ENCODE results near the gene TRIM37.
"Not testable (repeated sequence)": the region's sequence is repeated elsewhere in the genome, so short reads cannot be mapped to it uniquely, and the experiment has no call there.

The TRIM37 gene, protein sequence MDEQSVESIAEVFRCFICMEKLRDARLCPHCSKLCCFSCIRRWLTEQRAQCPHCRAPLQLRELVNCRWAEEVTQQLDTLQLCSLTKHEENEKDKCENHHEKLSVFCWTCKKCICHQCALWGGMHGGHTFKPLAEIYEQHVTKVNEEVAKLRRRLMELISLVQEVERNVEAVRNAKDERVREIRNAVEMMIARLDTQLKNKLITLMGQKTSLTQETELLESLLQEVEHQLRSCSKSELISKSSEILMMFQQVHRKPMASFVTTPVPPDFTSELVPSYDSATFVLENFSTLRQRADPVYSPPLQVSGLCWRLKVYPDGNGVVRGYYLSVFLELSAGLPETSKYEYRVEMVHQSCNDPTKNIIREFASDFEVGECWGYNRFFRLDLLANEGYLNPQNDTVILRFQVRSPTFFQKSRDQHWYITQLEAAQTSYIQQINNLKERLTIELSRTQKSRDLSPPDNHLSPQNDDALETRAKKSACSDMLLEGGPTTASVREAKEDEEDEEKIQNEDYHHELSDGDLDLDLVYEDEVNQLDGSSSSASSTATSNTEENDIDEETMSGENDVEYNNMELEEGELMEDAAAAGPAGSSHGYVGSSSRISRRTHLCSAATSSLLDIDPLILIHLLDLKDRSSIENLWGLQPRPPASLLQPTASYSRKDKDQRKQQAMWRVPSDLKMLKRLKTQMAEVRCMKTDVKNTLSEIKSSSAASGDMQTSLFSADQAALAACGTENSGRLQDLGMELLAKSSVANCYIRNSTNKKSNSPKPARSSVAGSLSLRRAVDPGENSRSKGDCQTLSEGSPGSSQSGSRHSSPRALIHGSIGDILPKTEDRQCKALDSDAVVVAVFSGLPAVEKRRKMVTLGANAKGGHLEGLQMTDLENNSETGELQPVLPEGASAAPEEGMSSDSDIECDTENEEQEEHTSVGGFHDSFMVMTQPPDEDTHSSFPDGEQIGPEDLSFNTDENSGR

DNA sequence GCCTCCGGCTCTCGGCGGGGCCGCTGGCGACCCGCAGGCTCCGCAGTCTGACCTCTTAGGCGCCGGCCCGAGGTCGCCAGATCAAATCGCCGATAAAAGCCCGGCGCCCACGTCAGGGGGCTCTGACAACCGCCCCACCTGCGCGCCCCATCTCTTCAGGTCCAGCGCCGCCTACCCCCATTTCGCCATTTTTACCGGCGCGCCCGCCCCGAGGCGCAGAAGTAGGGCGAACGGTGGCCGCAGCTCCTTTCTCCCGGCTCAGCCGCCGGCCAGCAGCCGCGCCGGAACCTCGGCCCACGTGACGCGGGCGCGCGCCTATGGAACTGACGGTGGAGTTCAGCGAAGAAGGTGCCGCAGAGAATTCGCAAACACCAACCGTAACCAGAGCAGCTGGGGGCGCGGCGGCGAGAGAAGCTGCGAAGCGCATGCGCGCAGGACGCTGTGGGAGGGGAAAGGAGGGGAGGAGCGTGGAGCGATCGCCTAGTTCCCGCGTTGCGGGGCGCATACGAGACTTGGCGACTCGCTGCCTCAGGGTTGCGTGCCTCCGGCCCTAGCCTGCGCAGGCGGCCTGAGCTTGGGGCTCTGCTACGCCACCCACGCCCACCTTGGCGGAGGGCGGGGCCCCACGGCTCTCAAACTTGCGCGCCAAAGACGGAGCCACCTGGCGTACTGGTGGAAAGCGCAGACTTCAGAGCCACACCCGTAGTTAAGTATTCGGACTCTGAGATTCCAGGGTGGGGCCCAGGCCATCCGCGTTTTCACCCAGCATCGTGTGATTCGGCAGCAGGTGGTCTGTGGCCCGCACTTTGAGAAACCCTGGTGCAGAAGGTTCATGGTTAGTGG is at the start of gene TRIM37:
TSS of gene TRIM37 (minus strand) at position 418 of the 843 bp plus-strand sequence. CDS start 419 bp downstream, outside the sequence.
- peak; percentile 96 to 99 (median 96) for DNase-seq (ENCODE audit: low read depth in 3 of 3)

DNA sequence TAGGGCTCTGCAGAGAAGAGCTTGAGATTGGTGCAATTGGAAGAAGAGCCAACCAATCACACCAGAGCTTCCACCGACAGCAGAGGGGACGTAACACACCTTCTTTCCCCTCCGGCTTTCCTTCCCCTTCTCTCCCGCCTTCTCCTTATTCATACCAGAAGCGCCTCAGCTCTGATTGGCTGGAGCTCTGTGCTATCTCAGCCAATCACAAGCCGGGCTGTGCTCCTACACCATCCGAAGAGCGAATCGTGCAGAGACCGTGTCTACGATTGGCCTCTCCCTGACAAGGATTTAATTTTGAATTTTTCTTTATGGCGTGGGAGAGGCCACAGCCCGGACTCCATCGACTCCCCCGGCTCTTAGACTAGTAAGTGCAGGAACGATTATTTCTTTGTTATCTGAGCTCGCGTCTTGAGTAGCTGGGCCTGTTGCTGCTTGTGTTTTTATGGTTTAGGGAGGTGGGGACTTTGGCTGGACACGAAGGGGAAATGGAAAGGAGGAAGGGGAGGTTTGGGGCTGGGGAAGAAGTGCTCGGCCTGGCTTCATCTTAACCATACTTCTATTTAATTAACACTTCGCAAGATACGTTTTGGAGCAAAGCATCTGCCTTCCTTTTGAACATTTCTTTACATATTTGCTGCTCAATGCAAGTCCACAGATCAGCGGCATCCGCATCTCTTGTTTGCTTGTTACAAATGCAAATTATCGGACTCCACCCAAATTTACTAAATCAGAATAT is 48.9 kb upstream of the TRIM37 start, which contains the start of gene PRR11:
TSS of gene PRR11 (plus strand) at position 308 of the 739 bp plus-strand sequence. CDS start 14,007 bp downstream, outside the sequence.
- peak; percentile 57 to 87 (median 80) for DNase-seq (ENCODE audit: low read depth in 3 of 3)

DNA sequence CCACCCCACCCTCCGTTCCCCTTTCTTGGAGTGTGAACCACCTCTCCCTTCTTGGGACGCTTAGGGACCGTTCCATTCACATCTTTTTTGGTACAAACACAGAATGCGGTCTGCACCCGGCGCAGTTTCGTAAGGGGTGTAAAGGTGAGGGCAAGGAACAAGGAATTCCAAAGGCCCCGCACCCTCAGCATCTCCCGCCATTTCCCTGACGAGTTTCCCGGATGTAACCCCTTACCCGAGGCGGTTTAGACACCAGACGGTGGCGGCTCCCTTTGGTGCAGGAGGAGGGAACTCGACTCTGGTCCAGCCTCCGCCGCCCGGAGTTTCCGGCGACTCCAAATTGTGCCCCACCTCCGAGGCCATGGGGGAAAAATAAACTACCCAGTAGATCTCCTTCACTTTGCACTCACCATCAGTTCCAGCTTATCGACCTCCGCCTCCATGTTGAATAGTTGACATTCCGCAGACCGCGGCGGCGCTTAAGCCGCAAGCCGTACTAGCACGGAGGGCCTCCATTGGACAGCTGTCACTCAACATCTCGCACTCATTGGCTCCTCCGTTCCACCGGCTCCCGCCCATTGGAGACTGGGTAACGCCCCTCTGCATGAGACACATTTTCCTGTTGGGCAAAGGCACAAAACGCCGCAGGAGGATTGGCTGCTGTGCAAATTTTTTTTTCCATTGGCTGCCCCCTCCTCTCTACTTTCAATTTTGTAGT is 48.2 kb upstream of the TRIM37 start, which contains the start of gene SKA2:
TSS of gene SKA2 (minus strand) at position 466 of the 718 bp plus-strand sequence. CDS start at position 443, 23 bp downstream.
- DNase-seq (ENCODE audit: low read depth in 3 of 3) = peak; percentile 75 to 96 (median 94)

DNA sequence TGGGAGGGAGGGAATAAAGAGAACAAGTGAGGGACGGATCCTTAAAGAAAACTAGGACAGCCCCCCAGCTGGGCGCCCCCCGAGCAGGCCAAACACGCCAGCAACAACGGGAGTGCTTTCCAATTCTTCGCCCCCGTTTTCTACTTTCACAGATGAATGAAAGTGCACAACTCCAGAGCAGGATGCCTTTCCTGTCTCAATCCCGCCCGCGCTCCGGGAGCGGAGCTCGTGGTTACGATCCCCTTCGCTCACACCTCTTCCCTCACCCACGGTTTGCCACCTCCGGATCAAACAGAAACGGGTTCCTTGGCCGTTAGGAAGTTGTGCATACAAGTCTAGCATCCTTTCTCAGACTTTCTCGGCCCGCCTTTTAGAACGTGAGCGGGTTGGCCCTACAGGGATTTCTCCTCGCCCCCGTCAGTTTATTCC is 47.6 kb upstream of the TRIM37 start:
- peak in 2 of 3 experiments; percentile 3 to 18 for DNase-seq (ENCODE audit: low read depth in 3 of 3)

DNA sequence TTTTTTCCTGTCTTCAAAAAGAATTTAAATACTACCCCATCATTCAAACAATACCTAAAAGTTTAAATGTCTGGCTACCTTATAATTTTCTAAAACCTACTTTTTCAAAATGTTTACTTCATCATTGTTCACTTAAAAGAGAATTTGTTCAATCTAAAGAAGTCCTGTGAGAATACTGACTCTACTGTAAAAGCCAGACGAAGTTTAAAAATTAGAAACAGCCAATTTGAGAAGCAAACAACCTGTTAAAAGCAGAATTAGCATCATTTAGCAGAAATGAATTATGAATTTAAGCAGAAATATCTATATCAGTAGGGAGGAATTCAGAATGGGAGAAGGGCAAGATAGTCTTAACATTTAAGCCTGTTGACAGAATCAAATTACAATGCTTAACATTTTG is 46.2 kb upstream of the TRIM37 start:
- DNase-seq (ENCODE audit: low read depth in 3 of 3) = no peak

DNA sequence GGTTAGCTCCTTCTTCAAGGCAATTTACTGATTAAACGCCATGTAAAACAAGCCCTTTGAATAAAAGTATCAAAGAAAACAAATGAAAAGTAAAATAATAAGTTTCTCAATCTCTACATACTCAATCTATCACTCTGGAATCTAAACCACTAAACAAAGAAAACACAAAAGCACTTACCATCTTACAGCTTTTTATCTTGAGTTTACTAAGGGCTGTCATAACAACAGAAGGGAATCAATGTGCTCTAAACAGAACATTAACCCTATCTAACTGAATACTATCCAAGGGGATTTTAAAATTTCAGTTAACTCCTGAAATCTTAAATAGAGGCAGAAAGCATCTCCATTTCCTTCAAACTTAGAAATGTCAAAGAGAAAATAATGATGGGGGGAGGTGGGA is 44.9 kb upstream of the TRIM37 start:
- no peak for DNase-seq (ENCODE audit: low read depth in 3 of 3)

DNA sequence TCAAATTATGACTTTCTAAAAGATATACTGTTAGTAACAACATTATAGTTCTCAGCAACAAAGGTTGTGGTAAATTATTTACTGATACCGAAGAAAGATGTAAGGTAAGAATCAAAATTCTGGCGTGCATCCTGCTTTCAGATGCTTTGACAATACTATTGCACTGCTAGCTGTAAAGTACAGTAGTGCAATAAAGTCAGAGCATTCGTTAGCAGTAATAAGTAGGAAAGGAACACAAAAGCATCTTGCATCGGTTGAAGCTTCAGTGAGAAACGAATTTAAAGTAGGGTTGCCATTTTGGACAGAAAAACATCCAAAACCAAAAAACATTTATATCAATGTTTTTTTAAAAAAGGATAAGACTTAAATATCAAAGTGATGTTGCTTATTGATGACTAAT is 44.3 kb upstream of the TRIM37 start:
- no peak for DNase-seq (ENCODE audit: low read depth in 3 of 3)

DNA sequence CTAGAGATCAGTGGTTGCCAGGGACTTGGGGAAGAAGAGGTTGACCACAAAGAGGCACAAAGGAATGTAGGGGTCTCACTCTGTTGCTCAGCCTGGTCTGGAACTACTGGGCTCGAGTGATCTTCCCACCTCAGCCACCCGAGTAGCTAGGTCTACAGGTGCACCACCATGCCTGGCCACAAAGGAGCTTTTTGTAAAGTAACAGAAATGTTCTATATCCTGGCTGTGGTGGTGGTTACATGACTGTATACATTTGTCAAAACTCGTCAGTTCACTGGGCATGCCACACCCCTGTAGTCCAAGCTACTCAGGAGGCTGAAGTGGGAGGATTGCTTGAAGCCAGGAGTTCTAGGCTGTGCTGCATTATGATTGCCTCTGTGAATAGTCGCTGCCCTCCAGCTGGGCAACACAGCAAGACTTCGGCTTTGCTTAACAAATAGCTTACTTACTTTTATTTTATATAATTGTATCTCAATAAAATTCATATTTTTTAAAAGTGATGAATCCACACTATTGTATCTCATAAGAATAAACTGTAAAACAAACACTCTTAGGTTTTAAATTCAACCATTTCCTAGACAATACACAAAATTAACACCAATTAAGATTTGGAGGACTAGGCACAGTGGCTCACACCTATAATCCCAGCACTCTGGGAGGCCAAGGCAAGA is 43.3 kb upstream of the TRIM37 start:
- DNase-seq (ENCODE audit: low read depth in 3 of 3) = no peak

DNA sequence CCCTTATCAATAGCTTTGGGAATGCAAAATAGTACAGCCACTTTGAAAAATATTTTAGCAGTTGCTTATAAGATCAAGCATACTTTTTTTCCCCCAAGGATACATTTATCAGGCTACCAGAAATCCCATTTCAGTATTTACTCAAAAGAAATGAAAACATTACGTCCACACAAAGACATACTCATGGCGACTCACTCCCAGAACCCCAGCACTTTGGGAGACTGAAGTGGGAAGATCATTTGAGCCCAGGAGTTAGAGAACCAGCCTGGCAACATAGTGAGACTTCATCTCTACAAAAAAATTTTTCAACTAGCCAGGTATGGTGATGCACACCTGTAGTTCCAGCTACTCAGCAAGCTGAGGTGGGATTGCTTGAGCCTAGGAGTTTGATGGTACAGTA is 42.4 kb upstream of the TRIM37 start:
- no peak for DNase-seq (ENCODE audit: low read depth in 3 of 3)

DNA sequence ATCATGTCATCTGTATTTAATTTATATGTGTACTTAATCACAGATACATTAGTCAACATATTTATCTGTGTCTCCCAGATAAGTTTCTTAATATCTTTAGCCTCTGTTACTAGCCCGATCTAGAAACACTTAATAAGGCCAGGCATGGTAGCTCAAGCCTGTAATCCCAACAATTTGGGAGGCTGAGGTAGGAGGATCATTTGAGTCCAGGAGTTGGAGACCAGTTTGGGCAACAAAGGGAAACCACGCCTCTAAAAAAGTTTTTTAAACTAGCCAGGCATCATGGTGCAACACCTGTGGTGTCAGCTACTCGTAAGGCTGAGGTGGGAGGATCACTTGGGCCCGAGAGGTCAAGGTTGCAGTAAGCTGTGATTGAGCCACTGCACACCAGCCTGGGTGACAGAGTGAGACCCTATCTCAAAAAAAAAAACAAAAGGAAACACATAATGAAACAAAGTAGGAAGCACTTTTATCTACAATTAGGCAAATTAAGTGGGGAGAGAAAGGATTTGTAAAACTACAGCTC is 39.0 kb upstream of the TRIM37 start:
- no peak for DNase-seq (ENCODE audit: low read depth in 3 of 3)

DNA sequence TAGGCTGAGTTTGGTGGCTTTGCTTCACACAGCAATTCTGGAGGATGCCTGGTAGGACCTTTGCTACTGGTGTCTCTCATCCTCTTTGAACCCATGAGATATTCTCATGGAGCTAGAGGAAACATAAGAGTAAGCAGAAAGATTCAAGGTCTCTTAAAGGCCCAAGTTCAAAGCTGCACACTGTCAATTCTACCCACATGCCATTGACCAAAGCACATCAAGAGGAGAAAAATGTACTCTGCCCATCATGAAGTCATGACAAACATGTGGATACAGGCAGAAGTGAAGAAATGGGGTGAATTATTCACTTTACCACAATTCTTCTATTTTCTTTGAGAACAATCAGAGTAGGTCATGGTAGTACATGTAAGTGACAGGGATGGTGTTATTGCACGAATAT is 35.2 kb upstream of the TRIM37 start:
- no peak for DNase-seq (ENCODE audit: low read depth in 3 of 3)

DNA sequence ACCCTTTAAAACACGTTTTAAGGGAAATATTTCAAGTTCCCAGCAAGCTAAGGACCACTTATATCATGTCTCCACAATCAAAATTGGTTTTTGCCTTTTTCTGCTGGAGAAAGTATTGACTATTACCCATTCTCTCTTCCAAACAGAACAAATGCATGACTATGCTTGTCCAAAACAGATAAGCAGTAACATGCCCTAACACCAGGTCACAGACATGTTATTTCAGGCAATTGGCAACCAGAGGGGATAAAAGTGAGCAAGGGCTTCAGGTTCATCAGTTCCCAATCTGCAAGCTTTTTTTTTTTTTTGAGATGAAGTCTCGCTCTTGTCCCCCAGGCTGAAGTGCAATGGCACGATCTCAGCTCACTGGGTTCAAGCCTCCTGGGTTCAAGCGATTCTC is 33.3 kb upstream of the TRIM37 start:
- no peak for DNase-seq (ENCODE audit: low read depth in 3 of 3)

DNA sequence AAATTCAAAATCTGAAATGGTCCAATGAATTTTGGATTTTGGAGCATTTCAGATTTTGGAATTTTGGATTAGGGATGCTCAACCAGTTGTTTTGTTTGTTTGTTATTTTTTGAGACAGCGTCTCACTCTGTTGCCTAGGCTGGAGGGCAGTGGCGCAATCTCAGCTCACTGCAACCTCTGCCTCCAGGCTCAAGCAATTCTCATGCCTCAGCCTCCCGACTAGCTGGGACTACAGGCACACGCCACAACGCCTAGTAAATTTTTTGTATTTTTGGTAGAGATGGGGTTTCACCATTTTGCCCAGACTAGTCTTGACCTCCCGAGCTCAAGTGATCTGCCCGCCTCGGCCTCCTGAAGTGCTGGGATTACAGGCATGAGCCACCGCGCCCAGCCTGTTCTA is 31.7 kb upstream of the TRIM37 start:
- not testable (repeated sequence) for DNase-seq (ENCODE audit: low read depth in 3 of 3)

DNA sequence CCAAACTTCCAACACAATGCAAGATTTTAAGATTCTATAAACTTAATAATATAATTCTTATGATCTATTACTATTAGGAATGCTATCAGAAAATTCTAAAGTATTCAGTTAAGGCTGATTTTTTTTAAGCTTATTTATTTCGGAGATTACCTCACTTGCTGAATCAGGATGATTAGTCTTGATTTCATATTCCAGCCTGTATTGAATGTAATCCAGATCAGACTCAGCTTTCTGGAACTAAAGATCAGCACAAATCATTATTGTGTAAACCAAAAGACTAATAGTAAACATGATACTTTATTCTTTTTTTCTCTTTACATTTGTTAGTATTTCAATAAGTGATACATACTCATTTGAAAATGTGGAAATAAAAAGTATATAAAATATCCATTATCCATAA is 24.5 kb upstream of the TRIM37 start:
- DNase-seq (ENCODE audit: low read depth in 3 of 3) = no peak

DNA sequence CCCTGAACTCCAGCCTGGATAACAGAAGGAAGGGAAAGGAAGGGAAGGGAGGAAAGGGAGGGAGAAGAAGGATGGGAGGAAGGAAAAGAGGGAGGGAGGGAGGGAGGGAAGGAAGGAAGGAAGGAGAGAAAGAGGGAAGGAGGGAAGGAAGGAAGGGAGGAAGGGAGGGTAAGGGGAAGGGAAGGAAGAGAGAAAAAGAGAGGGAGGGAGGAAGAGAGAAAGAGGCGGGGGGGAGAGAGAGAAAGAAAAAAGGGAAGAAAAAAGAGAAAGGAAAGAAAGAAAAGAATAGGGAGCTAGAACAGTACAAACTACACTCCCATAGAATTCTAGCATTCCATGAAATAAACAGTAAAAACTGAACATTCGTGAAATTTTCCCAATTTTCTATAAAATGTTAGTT is 23.1 kb upstream of the TRIM37 start:
- no peak for DNase-seq (ENCODE audit: low read depth in 3 of 3)

DNA sequence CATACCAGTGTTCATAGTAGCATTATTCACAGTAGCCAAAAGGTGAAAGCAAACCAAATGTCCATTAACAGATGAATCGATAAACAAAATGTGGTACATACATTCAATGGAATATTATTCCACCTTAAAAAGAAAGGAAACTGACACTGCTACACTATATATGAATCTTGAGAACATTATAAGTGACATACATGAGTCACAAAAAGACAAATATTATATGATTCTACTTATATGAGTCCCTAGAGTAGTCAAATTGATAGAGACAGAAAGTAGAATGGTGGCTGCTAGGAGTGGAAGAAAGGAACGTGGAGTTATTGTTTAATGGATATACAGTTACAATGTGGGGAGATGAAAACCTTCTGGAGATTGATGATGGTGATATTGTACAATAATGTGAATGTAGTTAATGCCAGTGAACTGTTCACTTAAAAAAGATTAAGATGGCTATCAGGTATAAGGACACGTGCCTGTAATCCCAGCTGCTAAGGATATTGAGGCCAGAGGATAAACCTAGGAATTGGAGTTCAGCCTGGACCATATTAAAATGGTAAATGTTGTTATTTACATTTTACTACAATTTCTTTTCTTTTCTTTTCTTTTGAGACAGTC is 20.2 kb upstream of the TRIM37 start:
- DNase-seq (ENCODE audit: low read depth in 3 of 3) = no peak

DNA sequence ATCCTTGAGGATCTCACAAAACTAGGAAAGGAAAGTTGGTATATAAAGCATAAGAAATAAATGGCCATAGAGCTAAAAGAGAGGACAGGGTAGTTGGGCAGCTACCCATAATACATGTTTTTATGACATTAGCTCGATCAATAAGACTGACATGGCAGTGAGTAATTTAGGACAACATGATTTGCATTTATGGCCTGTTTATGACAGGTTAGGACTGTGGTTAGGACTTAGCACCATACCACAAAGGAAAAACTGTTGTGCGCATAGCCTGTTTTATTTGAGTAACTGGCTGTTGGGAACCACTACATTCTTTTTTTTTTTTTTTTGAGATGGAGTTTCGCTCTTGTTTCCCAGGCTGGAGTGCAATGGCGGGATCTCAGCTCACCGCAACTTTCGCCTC is 18.0 kb upstream of the TRIM37 start:
- no peak for DNase-seq (ENCODE audit: low read depth in 3 of 3)

DNA sequence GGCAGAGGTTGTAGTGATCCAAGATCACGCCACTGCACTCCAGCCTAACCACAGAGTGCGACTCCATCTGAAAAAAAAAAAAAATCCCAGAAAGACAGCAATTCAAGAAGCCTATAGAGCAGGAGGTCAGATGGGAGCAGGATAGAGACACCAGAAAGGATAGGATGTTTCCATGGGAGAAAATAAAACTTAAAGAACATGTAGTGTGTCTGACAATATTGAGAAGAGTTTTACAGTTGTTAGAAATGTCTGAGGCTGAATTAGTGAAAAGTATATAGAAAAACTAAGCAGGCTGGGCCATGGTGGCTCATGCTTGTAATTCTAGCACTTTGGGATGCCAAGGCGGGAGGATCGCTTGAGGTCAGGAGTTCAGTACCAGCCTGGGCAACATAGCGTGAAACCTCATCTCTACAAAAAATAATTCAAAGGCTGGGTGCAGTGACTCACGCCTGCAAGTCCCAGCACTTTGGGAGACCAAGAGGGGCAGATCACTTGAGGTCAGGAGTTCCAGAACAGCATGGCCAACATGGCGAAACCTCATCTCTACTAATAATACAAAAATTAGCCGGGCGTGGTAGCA is 15.3 kb upstream of the TRIM37 start:
- no peak for DNase-seq (ENCODE audit: low read depth in 3 of 3)

All from stimulated activated CD4-positive, alpha-beta T cell treated with anti-CD3 and anti-CD28 coated beads, TNF-alpha, amount 100 ng/mL, for 4 hours (primary cell).